GM21381 (cell line): Measurements from ENCODE around the gene NFIX.

Experiments used
- ATAC-seq: cut with Tn5 transposase; IDR thresholded peaks from one replicate; pipeline ENCODE4 v1.9.1; 2021; ENCODE audit warnings: mild to moderate bottlenecking, moderate library complexity; ENCODE audit not compliant: unreplicated experiment

The NFIX gene

DNA sequence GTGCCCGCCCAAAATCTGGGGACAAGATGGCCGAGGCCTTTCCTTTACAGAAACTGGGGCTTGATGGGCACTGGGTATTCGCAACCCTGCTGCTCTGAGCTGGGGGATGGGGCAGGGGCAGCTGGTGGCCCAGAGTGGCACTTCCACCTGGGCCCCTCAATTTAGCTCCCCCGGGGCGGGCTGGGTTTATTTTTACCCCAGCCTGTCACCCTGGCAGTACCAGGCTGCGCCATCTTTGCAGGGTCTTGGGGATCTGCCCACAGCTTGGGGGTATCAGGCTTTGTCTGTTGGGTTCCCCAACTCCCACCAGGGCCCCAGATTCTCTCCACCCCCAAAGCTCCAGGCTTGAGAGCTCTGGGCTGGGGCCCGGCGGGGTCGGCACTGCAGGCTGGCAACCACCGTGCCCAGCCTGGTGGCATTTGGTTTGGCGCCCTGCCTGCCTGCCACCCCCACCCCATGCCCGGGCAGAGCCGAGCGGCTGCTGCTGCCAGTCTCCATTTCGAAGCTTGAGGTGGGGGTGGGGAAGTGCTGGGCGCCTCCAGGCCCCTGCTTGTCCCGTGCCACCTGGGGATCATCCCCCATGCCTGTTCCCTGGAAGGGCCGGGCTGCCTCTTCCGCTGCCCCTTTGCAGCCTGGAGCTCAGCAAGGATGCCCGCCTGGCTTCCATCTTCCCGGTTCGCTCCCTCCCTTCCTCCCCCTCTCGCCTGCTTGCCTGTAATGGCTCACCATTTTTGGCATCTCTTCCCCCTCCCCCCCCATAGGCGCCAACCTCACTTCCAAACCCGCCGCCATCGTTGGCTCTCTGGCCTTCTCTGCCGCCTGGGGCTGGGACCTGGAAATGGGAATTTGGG, 11.4 kb downstream of the NFIX start:
- ATAC-seq, result no peak

DNA sequence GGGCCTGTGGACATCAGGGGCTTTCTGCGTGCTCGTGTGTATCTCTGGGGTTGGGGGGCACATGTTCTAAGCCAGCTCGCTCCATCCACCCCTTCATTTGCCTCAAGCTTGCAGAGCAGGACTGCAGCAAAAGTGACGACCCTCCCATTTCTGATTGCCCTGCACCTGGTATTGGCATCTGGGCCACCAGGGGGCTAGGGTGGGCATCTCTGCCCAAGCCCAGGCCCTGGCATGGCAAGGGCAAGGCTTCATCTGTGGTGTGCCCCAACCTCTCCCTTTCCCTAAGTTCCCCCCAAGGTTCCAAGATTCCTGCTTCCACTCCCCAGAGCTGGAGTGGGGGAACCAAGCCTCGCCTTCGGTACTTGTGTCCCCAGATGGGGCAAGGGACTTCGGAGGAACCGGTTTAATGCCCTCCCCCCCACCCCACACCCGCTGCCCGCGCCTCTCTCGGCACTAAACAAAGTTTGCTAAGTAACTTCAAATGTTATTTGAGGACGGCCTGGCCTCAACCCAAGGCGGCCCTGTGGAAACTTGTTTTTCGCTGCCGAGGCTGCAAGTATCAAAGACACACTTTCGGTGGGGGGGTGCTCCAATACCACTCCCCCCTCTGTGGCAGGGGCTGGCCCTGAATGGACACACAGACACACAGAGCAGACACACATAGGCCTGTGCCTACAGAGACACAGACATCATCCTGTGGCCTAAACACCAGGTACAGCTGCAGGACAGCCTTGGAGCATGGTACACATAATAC, 12.2 kb downstream of the NFIX start:
- ATAC-seq, result no peak

DNA sequence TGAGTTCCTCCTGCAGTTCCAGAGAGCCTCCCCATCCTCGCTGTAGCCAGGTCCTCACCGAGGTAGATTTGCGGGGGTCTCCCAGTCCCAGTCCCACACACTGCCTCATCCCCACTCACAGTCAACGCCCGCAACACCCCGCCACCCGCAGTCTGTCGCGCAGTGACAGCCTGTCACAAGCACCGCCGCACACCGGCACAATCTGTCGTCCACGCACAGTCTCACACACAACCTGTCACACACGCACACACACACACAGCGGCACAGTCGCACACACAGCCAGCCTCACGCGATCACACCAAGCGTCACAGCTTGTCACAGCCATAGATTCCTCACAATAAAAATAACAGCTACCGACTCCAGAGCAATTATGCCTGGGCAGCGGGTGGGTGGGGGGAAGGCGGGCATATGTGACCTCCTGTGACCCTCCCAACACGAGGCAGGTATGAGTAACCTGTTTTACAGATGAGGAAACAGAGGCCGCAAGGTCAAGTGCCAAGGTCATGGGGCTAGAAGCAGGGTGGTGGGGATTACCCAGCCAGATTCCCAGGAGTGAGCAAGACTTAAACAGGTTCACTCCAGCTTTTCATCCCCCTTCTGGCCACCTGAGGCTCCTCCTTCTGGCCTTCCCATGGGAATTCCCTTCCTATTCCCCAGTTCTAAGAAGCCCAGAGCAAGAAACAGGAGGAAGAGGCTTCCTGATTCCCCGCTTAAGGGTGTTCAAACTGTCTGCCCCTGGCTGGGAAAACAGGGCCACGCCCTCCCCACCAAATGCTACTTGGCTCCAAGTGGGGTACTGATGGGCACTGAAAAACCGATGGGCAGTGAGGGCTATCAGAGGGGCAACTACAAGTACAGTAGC, 13.9 kb downstream of the NFIX start:
- no peak for ATAC-seq

DNA sequence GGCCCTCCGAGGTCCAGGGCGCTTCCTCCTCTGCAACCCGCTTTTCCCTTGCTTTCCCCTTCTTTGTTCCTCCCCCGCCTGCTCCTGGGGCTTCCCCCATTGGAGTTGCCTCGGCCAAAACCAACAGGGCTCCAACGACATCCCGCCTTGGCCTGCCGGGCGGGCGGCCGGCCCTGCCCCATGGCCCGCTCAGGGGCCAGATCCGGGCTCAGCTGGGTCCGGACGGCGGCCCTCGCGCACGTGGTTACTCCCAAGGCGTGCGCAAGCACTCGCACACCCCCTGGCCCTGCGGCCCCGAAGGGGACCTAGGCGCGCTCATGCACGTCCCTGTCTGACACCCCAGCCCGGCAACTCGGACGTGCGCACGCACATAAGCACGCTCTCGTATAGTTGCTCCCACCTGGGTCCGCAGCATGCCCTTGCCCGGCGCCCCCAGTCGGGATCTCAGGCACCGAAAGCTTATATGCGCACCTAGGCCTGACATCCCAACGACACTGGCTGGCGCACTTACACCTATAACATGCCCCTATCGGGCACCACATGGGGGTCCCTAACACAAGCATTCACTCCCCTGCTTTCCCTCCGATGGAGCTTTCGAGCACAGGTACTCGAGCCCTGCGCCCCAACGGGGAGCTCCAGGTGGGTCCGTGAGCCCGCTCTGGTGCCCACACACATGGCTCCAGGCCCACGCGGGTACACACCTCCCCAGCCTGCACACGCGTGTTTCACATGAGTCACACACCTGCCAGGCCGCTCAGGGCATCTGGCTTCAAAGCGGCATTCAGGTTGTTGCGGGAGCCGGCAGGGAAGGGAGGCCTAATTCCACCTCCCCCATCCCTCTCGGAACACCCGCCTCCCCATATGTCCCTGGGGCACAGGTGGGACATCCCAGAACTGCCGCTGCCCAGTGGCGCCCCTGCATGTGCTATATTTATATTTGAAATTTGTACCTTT, 15.0 kb downstream of the NFIX start:
- no peak for ATAC-seq

DNA sequence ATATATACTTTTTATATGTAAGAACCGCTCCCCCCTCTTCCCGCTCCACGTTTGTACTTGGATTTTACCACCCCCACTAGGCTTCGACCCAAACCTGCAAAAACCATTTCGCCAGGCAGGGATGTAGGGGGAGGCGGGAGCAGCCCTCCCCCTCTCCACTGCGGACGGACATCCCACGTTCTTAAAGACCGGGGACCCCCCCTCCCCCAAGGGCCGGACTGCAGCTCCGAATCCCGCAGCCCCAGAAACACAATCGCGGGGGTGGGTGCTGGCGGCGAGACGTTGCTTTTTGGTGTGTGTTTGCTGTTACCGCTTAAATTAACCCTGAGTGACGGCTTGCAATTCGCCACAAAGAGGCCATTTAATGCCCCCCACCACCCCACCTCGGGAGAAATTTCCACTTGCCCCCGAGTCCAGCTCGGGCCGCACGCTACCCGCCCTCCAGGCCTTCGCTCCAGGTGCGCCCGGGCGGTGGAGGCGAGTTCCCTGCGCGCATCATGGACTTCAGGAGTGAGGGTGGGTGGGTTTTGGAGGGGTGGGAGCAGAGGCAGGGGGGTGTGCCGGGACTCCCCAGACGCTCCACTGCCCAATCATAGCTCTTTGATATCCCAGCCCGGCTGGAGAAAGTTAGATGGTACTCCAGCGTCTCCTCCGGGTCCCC, 15.8 kb downstream of the NFIX start:
- ATAC-seq, result no peak

DNA sequence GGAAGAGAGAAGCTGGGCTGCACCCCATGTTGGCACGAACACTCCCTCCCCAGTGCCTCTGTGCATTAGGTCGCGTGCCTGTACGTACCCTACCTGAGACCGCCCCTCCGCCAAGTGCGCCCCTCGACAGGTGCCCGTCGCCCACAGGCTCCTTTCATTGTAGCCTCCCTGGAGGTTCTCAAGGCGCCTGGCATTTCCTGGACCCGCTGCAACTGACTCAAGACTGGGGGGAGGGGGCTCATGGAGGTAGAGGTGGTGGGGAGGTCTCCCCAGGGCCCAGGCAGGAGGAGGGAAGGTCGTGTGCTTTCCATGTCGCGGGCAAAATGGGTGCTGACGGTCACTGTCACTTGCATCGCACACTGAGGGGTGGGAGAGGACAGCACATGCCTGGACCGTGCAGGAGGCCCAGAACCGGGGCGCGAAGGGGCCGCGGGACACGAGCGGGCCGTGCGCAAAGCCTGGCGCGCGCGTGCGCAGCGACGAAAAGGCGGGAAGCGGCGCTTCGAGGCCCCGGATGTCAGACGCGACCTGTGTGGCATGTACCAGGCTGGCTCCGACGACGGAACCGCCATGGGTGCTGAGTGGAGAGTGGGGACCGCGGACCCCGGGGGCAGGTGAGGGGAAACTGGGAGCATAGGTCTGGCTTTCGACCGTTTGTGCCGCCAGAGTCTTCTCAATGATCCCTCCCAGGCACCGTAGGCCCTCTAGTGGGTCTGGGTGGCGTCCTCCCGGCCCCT, 16.5 kb downstream of the NFIX start:
- no peak for ATAC-seq

DNA sequence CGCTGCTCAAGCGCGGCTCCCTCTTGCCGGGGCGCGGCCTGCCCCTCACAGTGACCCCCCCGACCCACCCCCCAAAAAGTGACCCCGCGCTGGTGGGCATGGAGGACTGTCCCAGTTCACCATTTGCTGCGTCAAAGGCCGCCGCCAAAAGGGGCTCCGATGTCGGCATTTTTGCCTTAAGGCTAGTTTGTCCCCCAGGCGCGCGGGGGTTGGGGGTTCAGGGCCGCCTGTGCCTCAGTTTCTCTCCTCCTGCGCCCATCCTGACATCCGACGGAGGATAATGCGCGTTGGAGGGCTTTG, 17.1 kb downstream of the NFIX start:
- ATAC-seq, result no peak

DNA sequence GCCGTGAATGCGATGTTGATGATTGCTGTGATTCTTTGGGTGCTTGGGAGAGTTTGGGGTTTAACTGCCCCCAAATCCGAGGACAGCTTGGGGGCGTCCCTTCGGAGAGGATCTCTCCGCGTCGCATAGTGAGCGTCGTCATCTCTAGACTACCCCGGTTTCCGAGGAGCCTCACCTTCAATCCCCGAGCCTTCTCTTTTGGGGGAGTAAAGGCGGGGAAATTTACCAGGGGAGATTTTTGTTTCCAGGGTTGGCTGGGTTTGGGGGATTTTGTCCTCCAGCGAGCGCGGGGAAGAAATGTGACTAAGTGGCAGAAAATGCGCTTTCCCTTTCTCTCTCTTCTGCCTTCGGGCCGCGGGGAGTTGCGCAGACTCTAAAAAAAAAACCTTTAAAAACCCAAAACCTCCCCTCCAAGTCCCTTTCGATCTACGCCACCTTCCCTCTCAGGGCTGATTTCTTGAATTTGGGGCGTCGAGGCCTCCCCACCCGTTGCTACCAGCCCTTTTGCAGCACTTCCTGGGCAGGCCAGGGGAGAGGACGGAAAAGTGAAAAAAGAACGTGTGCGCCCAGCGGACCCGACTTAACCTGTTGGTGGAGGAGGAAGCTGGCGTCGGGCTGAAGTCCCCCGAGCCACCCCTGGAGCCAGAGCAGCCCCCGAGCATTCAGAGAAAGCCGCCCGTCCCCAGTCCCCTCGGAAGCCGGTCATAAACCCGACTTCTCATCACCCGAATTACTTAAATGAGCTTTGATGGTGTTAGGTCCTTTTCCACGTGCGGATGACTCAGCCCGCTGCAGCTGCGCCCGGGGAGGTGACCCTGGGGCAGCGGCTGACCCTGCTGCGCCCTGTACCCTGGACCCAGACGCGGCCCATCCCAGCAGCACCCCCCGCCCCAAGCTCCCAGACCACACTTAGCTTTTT, 17.7 kb downstream of the NFIX start:
- ATAC-seq, result no peak

DNA sequence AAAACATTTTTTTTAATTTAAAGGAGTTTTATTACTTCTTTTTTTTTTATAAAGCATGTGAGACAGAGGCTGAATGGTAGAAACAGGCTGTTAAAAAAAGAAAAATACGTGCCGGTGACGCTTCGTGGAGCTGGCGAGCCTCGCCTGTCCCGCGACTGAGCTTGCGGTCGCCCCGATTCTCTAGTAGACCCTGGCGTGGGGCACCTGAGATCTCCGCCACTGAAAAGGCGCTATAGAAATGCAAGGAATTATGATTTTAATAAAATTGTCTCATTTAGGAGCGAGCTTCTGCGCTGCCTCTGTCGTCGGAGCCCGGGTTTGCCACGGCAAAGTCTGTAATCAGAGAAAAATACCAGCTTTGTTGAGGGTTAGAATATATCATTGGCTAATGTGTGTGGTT, 18.4 kb downstream of the NFIX start:
- no peak for ATAC-seq

DNA sequence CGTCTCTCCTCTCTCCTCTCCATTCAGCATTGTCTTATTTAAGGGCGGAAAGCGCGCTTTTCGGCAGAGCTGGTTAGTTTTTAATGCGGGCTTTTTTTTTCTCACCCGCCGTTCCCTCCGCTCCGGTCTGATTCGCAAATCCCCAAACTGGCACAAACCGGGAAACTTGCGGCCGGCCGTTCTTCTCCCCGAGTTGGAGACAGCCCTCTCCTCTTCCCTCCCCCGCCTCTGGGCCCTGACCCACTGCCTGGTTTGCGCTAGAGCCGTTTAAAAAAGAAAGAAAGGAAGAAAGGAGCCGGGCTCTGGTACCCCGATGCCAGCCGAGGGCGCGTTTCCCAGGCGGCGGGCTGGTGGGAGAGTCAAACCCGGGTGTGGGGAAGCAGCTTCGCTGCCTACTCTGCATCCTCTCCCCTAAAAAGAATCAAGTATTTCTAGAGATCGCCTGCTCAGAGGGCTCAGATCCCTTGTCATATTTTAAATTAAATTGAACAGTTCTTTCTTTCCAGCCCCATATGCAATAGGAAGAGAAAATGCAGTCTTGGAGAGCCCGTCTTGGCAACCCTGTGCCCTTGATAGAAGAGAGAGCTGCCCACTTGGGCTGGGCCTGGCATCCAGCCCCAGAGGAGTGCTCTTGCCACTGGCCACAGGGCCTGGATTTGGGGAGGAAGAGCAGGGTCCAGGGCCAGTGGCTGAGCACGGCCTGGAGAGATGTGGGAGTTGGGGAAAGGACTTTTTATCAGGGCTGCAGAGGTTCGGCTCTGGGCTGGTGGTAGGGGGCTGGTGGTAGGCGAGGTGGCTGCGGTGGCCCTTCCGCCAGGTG, 19.0 kb downstream of the NFIX start:
- ATAC-seq, result no peak

DNA sequence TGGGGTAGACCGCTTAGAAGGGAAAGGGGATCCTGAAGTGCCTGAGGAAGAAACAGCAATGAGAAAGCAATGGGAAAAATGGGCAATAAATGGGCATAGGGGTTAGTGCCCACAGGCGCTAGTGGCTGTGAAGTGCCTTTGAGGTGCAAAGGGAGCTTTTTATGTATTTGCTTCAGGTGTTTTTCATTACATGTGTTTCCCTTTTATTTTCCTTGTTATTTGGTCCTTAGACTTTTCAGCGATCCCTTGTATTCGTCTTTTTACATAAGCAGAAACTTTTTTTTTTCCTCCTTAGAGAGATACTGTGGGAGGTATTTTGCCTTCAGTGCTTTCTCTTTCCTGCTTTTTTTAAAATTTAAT, 19.6 kb downstream of the NFIX start:
- ATAC-seq, result no peak

DNA sequence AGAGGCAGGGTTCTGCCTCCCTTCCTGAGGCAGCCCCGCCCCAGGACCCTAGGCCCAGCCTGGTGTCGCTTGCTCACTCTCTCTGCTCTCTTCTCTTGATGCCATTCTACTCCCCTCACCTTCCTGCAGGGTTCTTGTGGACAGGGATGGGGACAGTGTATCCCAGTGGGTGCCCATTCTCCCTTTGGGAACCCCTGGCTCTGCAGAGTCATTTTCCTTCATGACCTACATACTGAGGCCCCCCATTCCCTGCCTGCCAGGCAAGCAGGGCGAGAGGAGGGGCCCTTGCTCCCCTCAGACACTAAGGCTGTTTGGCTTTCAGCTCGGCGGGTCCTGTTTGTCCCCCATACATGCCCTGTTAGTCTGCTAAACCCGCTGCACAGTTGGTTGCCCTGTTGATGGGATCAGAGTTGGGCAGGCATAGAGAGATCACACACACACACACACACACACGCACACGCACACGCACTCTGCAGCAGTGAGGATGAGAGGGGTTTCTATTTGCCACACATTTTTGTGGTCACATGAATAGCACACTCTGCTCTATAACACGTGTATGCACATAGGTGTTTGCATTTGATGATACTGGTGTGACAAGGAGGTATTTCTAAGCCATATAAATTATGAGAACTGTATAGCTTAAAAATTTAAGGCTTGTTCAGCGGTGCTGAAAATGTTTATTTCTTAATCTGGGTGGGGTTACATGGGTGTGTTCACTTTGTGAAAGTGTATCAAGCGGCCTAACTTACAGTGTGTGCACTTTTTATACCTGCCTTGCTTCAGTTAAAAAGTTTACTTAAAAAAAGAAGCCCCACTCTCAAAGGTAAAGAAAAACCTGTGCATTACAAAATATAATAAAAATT, 20.3 kb downstream of the NFIX start:
- no peak for ATAC-seq

DNA sequence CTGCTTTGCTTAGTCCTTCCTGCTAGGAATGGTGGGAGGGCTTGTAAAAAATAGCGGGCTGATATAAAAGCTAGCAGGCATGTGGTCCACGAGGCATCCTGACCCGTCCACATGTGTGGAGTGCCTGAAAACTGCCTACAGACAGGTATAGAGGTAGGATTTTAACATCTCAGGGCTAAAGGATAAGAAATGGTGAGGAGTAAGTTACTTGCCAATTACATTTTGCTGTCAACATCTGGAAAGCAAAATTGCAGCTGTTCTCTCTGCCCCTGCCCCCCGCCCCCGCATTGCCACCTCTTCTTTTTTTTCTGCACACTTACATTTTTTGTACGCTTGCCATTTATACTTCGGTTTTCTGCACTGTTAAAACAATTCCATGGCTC, 21.0 kb downstream of the NFIX start:
- no peak for ATAC-seq

DNA sequence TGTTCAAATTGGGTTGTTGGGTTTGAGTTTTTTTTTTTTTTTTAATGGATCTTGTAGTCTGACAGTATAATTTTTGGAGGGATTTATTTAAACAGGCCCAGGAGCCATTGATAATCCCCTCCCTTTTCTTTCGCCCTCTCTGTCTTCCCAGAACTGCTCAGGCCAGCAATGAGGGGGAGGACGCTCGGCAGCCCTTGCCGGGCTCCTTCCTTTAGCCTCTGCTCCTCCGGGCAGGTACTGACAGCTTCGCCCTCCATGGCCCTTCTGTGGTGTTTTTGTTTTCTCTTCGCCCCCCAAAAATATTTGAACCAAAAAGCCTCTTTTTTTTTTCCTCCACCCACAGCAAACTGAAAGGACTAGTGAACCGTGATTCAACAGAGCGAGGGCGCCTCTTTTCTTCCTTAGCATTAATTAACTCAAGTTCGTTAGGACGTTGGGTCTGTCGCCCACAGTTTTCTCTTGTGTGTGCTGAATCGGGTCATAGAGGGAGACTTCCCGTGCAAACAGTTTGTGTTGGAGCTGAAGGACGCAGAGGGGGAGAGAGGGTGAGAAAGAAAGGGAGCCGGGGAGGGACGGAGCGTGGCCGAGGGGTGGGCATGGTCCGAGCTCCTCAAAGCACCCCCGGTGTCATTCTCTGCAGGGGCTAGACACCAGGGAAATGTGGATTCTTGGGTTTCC, 21.5 kb downstream of the NFIX start:
- no peak for ATAC-seq

DNA sequence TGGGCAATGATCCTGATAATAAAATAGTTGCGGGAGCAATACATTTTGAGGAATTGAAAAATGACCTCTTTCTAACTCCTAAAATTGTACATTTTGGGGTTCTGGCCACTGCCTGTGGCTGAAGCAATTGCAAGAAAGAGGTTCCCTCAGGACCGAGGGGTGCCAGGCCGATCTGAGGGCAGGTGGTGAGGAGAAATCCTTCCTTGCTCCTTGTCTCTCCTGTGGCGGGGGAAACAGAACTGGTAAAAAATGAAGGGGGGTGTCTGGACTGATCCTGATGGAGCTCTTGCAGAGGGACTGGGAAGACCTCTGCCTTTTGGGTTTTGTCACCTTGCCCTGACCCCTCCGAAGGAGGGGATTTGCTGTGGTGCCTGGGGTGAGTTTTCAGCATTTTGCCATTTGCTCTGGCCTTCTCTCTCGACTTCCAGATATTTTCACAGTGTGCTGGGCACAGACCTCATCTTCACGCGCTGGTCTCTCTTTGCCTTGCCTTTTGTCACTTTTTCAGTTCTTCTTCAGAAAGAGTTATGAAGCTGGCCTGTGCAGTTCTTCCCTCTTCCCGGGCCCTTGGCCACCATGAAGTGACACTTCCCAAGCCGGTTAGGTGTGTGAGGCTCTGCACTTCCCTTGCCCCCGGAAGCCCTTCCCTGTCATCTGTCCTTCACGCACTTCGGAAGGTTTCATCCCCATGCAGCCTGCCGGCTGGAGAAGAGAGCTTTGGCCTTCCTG, 22.2 kb downstream of the NFIX start:
- ATAC-seq, result no peak
